ENCODE data around the gene ELN.
"Not testable (repeated sequence)": the region's sequence is repeated elsewhere in the genome, so short reads cannot be mapped to it uniquely, and the experiment has no call there.

Gene ELN

DNA sequence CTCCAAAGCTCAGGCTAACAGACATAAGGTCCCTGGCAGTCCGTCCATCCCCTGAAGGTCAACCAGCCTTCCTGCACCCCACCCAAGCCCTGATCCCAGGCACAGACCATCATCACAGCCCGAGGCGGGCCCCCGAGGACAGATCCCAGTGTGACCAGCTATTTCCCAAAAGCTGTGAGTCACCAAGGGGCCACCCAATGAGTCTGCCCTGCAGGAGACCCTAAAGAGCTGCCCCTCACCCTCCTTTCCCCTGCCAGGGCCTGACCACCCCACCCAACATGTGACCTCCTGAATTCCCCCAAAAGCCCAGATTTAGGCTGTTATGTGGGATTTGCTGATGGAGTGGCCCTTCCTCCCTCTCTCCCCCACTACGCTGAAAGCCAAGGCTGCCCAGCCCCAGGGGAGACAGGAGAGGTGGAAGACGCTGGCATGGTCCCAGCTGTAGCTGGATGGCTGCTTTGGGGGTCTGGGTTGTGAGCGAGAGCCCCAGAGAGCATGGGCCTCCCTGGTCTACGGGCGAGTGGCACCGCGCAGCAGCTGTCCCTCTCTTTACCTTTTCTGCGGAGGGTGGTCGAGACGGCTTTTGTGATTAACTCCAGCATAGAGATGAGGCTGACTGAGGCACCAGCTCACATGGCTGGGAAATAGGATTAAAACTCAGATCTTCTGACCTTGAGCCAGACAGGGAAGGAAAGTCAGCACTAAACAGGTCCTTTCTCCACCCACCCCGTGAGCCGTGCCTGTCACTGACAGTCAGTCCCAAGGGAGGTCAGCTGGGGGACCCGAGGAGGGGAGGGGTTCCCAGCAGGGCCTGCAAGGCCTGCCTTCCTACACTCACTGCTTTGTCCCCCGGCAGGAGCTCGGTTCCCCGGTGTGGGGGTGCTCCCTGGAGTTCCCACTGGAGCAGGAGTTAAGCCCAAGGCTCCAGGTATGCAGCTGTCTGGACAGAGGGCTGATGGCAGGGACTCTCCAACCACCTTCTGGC lies 16.7 kb downstream of the ELN start:
- no peak for DNase-seq

DNA sequence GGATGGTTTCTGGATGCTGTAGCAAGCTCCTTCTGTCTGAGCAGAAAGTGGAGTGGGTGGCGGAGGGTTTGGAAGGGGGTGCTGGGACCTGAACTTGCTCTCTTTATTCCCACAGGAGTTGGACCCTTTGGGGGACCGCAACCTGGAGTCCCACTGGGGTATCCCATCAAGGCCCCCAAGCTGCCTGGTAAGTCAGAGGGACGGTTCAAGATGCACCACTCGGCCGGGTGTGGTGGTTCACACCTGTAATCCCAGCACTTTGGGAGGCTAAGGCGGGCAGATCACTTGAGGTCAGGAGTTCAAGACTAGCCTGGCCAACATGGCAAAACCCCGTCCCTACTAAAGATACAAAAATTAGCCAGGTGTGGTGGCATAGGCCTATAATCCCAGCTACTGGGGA lies 18.6 kb downstream of the ELN start:
- DNase-seq, result not testable (repeated sequence)

DNA sequence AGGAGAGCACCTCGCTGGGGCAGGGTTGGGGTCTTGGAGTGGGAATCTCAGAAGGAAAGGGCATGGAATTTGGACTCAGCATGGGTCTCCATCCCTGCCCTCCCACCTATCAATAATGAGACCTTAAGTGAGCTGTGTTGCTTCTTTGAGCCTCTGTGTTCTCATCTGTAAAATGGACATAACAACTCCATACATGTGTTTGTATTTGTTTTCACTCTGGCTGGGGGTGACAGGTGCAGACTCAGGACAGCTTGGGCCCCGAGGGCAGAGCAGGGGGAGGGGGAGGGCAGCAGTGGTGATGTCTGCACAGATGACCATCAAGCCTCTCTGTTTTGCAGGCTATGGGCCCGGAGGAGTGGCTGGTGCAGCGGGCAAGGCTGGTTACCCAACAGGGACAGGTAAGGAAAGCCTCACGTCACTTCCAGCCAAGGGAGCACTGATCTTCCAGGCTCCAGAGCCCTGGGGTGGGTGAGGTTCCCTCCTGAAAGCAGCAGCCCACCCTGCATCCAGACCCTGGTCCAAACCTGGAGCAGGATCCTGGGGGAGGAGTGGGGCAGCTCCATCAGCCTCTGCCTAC lies 19.9 kb downstream of the ELN start:
- no peak for DNase-seq

DNA sequence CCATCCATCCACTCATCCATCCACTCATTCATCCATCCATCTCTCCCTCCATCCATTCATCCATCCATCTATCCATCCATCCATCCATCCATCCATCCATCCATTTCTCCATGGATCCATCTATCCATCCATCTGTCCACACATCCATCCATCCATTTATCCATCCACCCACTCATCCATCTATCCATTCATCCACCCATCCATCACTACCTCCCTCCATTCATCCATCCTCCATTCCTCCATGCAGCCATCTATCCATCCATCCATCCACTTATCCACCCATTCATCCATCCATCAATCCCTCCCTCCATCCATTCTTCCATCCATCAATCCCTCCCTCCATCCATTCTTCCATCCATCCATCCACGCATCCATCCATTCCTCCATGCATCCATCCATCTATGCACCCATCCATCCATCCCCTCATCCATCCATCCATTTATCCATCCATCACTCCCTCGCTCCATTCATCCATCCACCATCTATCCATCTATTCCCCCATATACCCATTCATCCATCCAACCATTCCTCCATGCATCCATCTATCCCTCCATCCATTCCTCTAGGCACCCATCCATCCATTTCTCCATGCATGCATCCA lies 21.1 kb downstream of the ELN start:
- DNase-seq, result no peak

DNA sequence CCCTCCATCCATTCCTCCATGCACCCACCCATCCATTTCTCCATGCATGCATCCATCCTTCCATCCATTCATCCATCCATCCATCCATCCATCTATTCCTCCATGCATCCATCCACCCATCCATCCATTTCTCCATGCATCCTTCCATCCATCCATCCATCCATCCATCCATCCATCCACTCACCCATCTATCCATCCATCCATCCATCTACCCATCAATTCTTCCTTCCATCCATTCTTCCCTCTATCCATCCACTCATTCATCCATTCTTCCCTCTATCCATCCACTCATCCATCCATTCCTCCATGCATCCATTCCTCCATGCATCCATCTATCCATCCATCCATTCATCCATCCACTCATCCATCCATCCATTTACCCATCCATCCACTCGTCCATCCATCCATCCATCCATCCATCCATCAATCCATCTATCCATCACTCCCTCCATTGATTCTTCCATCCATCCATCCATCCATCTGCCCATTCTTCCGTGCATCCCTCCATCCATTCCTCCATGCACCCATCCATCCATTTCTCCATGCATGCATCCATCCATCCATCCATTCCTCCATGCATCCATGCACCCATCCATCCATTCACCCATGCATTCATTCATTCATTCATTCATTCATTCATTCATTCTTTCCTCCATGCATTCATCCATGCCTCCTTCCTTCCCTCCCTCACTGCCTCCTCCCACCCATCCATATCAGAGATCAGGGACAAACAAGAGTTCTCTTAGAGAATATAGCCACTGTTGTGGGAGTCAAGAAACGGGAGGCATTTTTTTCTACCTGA lies 22.2 kb downstream of the ELN start:
- DNase-seq, result no peak

DNA sequence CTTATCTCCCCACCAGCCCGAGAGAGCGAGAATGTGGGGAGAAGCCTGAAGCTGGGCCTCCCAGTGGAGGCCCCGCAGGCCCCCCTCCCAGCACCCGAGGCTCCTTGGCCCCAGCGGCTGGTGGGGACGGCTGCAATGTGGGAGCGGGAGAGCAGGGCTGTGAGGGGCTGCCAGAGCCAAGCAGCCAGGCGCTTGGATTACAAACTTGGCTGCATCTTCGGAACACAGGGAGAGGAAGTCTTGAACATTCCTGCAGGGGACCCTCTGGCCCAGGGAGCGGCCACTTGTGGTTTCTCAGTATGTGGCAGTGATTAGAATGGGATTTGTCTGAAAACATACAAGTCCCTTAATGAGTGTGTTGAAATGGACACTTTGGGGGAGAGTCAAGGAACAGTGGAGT lies 23.2 kb downstream of the ELN start:
- peak; percentile 42 for DNase-seq

DNA sequence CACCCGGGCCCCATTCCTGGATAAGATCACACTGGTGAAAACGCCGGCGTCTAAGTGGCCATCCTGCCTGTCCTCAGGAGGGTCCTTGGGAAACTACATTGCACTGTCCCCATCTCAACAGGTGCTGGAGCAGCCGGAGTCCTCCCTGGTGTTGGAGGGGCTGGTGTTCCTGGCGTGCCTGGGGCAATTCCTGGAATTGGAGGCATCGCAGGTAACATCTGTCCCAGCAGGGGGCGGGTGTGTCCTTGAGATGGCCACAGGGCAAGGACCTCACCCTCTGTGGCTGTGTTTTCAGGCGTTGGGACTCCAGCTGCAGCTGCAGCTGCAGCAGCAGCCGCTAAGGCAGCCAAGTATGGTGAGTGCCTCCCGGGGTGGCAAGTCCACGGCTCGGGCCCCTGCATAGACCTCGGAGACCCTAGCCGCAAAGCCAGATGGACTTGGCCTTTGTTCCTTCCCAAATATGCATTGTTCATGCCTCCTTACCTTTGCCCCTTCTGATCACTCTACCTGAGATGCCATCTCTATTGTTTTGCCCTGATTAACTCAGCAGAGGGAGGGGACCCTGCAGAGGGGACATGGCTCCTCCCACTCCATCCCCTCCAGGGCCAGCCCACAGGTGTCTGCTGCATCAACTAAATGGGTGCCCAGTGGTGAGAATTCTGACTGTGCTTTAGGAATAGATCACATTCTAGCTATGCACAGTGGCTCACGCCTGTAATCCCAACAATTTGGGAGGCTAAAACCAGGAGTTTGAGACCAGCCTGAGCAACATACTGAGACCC lies 23.8 kb downstream of the ELN start:
- peak; percentile 24 for DNase-seq

DNA sequence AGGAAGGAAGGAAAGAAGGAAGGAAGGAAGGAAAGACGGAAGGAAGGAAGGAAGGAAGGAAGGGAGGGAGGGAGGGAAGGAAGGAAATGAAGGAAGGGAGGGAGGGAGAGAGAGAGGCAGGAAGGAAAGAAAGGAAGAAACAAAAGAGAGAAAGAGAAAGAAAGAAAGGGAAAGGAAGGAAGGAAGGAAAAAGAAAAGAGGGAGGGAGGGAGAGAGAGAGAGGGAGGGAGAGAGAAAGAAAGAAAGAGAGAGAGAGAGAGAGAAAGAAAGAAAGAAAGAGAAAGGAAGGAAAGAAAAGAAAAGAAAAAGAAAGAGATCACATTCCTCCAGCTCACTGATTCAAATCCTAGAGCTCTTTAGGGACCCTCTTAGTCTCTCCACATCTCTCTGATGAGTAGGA lies 24.7 kb downstream of the ELN start:
- DNase-seq, result no peak

DNA sequence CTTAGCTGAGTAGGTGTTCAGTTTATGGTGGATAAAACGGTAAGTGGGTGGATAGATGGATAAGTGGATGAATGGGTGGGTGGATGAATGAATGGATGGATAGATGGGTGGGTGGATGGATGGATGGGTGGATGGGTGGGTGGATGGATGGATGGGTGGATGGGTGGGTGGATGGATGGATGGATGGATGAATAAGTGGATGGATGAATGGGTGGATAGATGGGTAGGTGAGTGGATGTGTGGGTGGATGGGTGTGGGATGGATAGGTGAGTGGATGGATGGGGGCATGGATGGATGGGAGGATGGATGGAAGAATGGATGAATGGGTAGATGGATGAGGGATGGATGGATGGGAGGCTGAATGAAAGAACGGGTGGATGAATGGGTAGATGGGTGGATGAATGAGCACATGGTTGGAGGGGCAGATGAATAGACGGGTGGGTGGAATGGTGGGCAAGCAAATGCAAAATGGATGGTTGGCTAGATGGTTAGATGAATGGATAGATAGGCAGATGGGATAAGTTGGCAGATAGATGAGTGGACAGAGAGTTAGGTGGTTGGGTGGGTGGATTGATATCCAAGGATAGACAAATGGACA lies 25.7 kb downstream of the ELN start:
- DNase-seq, result no peak

DNA sequence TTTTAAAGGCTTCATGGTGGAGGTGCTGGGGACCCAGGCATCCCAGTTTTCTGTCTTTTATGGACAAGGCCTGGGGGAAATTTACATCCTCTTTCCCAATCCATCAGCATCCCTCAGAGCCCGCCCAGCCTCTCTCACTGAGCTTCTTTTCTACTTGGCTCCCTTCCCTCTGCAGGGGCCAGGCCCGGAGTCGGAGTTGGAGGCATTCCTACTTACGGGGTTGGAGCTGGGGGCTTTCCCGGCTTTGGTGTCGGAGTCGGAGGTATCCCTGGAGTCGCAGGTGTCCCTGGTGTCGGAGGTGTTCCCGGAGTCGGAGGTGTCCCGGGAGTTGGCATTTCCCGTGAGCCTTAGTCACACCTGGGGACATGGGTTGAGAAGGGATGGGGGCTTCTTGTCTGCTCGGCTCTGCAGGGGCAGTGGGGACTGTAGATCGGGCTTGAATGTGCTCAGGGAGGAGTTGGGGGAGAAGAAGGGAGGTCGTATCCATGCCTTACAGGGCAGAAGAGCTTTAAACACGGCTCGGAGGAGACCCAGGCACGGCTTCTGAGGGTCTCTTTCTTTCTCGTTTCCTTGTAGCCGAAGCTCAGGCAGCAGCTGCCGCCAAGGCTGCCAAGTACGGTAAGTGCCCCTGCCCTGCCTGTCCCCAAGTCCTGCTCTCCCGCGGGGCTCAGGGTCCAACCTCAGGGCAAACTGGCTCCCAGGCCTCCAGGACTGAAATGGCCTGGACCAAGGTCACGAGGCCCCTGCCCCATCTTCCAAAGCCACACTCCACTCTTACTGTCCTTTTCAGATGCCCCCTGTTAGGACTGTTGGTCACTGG lies 28.3 kb downstream of the ELN start:
- no peak for DNase-seq

DNA sequence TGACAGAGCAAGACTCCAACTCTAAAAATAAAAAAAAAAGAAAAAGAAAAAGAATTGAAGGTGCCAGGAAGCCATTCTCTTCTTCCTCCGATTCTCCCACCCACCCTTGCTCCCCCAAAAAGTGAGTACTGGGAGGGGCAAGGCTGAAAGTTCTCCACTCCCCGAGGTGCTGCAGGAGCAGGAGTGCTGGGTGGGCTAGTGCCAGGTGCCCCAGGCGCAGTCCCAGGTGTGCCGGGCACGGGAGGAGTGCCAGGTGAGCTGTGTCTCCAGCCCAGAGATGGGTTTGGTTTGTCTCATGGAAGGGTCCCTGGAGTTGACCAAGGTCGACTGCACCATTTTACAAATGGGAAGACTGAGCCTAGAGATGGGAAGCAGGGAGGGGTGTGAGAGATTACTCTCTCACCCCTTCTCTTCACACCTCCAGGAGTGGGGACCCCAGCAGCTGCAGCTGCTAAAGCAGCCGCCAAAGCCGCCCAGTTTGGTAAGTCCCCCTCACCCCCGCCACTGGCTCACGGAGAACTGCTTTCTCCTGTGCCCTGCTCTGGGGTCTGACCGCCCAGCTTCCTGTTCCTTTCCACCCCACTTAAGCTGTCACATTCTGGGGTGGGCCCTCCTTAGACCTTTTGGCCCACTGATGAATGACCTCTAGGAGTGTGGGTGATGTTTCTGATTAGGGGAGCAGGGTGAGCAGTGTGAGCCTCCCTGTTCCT lies 29.4 kb downstream of the ELN start:
- no peak for DNase-seq

DNA sequence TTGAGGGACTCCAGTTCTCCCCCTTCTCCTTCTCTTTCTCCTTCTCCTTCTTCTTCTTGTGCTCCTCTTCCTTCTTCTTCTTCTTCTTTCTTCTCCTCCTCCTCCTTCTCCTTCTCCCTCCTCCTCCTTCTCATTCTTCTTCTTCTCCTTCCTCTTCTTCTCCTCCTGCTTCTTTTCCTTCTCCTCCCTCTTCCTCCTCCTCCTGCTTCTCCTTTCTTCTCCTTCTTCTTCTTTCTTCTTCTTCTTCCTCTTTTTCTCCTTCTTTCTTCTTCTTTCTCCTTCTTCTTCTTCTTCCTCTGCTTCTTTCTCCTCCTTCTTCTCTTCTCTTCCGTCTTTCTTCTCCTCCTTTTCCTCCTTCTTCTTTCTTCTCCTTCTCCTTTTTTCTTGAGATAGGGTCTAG lies 30.0 kb downstream of the ELN start:
- DNase-seq, result no peak

DNA sequence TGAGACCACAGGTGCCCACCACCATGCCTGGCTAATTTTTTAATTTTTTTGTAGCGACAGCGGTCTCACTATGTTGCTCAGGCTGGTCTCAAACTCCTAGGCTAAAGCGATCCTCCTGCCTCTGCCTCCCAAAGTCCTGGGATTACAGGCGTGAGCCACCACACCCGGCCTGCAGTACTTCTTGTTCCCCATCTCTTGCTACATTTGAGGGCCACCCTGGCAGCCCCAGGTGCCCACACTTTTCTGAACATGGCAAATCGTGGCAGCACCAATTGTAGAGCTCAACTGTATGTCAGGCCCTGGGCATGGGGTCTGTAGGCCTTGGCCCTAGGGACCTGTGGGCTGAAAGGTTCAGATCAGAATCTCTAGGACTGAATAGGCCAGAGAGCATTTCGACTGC lies 30.5 kb downstream of the ELN start:
- no peak for DNase-seq

DNA sequence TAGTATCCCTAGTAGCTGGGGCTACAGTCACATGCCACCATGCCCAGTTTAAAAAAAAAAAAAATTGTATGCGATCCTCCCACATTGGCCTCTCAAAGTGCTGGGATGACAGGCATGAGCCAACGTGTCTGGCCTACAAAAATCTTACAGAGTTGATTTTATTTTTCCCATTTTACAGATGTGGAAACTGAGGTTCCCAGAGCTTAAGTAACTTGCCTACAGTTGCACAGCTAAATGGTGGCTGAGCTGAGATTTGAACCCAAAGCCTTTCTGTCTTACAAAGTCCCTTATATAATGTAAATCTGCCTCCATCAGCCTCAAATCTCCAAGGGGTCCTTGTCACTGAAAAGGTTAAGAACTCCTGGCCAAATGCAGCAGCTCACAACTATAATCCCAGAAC lies 31.1 kb downstream of the ELN start:
- DNase-seq, result no peak

DNA sequence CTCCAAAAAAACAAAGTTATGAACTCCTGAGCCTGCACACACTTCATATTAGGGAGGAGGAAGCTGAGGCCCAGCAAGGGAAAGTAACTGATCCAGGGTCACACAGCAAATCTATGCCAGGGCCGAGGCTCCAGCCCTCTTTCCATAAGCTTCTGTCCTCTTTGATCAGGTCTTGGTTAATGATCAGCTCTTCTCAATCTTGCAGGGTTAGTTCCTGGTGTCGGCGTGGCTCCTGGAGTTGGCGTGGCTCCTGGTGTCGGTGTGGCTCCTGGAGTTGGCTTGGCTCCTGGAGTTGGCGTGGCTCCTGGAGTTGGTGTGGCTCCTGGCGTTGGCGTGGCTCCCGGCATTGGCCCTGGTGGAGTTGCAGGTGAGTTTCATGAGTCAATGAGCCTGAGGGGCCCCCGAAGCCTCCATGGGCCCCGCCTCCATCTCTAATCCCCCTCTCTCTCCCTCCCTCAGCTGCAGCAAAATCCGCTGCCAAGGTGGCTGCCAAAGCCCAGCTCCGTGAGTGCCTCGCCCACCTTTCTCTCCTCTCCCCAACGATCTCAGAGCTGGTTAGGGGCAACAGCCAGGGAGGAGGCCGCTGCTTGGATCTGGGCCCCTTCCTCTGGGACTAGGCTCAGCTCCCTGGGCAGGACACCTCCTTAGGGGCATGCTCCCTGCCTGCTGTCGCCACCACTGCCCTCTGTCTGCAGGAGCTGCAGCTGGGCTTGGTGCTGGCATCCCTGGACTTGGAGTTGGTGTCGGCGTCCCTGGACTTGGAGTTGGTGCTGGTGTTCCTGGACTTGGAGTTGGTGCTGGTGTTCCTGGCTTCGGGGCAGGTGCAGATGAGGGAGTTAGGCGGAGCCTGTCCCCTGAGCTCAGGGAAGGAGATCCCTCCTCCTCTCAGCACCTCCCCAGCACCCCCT lies 32.0 kb downstream of the ELN start:
- no peak for DNase-seq

DNA sequence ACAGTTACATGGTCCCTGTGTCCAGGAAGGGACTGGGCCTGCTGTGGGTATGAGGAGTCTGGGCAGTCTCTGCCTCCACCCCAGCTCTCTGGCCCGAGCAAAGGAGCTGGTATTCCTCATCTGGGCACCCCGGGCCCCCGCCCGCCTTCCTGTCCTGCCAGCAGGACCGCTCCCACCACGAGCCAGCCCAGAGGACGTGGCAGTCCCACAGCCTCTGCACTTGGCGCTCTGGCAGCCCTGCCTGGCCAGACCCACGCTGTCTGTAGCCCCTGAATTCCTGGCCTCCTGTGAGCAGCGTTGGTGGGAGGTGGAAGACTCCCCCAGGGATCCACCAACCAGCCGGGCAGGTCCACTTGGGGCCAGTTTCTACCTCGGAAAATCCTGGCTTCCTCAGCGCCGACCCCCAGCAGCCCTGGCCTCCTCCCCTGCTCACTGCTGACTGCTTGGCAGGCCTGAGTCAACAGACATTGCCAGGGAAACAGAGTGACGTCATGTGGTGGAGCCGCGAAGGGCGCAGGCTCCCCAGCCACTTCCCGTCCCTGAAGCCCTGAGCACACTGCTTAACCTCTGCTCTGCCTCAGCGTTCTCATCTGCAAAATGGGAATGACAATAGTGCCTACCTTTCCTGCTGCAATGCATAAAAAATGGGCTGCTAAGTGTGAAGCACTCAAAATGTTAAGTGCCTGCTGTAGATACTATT lies 34.0 kb downstream of the ELN start:
- peak; percentile 91 for DNase-seq

DNA sequence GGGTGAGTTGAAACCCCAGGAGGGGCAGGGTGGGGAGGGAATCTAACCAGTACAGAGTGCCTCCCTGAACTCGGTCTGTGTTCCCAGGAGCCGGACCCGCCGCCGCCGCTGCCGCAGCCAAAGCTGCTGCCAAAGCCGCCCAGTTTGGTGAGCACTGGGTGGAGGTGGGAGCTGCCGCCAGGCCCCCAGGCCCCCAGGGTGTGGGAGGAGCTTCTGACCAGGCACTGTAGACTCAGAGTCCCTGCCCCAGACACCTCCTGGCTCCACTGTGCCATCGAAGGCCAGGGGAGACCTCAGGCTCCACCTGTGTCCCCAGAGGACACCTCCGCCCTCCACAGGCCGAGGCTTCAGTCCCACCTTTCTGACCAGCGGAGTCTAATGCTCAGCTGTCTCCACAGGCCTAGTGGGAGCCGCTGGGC lies 35.3 kb downstream of the ELN start:
- no peak for DNase-seq

DNA sequence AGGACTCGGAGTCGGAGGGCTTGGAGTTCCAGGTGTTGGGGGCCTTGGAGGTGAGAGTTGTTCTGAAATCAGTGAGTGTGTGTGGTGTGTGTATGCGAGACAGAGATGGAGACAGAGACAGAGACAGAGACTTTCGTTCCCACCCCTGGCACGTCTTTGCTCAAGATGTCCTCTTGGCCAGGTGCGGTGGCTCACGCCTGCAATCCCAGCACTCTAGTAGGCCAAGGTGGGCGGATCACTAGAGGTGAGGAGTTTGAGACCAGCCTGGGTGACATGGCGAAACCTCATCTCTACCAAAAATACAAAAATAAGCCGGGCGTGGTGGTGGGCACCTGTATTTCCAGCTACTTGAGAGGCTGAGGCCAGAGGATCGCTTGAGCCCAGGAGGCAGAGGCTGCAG lies 35.7 kb downstream of the ELN start:
- DNase-seq, result no peak

DNA sequence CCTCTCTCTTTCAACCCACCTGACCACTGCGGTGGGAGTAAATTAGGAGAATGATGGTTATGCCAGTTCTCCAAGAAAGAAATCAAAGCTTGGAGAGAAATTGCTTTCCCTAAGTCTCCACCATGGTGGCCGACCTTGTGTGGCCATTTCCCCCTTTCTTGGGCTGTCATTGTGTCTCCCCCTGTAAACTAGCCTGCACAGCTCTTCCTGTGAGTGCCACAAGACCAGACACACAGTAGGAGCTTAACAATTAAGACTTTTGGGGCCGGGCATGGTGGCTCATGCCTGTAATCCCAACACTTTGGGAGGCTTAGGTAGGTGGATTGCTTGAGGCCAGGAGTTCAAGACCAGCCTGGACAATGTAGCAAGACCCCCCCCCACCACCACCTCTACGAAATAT lies 36.7 kb downstream of the ELN start:
- DNase-seq, result no peak
